K562 (cell line): Measurements from ENCODE around the gene SORT1. TPM values are rescaled to one million over a fixed set of nuclear protein-coding genes. Genes with fewer than 3 reads are reported as not detected.

ENCODE experiments used
- CBX3 ChIP-seq, 2 experiments: IDR thresholded peaks; 1 replicate in 1 of 2; 2 replicates in 1 of 2; pipeline ENCODE4 v1.6.1; 2012; ENCODE audit warnings: inconsistent platforms in 2 of 2, low read length in 2 of 2, borderline replicate concordance in 1 of 2, control low read depth in 1 of 2
- LARP7 ChIP-seq: fragments of 450-650 bp; IDR thresholded peaks from 2 replicates; pipeline ENCODE4 v1.6.1; 2016
- MEIS2 ChIP-seq: fragments of 450-650 bp; IDR thresholded peaks from 2 replicates; pipeline ENCODE4 v1.6.1; 2014; ENCODE audit warnings: mild to moderate bottlenecking; ENCODE audit not compliant: partially characterized antibody
- NCOA4 ChIP-seq: fragments of 450-650 bp; IDR thresholded peaks from 2 replicates; pipeline ENCODE4 v1.6.1; 2018; ENCODE audit warnings: mild to moderate bottlenecking; ENCODE audit not compliant: partially characterized antibody
- RBBP5 ChIP-seq: fragments of 200-600 bp; sonication (generic); IDR thresholded peaks from 2 replicates; pipeline ENCODE4 v1.6.1; 2012; ENCODE audit warnings: borderline replicate concordance, mild to moderate bottlenecking, low read length, control low read depth, inconsistent platforms; ENCODE audit not compliant: insufficient read depth, poor library complexity, severe bottlenecking
- SMC3 ChIP-seq: conservative IDR thresholded peaks from 2 replicates; pipeline ENCODE4 v1.6.1; 2011; ENCODE audit warnings: low read depth, low read length, improper control_type of control experiment; ENCODE audit not compliant: insufficient read depth
- SUPT5H ChIP-seq: fragments of 450-650 bp; IDR thresholded peaks from 2 replicates; pipeline ENCODE4 v1.6.1; 2016
- TCF7 ChIP-seq: sonication (generic); IDR thresholded peaks from 2 replicates; pipeline ENCODE4 v1.6.1; 2016; ENCODE audit warnings: antibody characterized with exemption, borderline replicate concordance
- TCF7L2 ChIP-seq: fragments of 150-350 bp; IDR thresholded peaks from 2 replicates; pipeline ENCODE4 v1.6.1; 2016; ENCODE audit warnings: low read depth, mild to moderate bottlenecking, low read length, moderate library complexity
- TEAD2 ChIP-seq: fragments of 450-650 bp; IDR thresholded peaks from 2 replicates; pipeline ENCODE4 v1.6.1; 2016; ENCODE audit warnings: missing genetic modification characterization, control low read depth, missing compliant biosample characterization
- YBX1 ChIP-seq: fragments of 450-650 bp; IDR thresholded peaks from 2 replicates; pipeline ENCODE4 v1.7.1; 2016; ENCODE audit warnings: mild to moderate bottlenecking
- ZFX ChIP-seq: sonication (generic); formaldehyde crosslinking; IDR thresholded peaks from 2 replicates; pipeline ENCODE4 v1.8.0; 2022; ENCODE audit warnings: mild to moderate bottlenecking, missing genetic modification reagents, moderate library complexity
- polyA plus RNA-seq, 8 experiments: library from polyadenylated mRNA; depleted of rRNA in 4 of 8; stranded (reverse) in 5 of 8; unstranded in 3 of 8; fragments of >200 nt; fragmentation: Nextera tagmentation in 2 of 8; fragmentation: Illumina TruSeq in 1 of 8; extraction: Ambion mirVana in 2 of 8; extraction: Trizol in 1 of 8; gene quantifications; 2 replicates each; pipeline versions ENCODE4 v1.2.1 to v1.2.3, GENCODE V29; 2011 to 2014; ENCODE audit warnings: inconsistent platforms in 1 of 8, missing spikeins in 1 of 8
- total RNA-seq, 7 experiments: library from RNA; depleted of rRNA in 6 of 7; stranded (reverse); fragments of >200 nt in 6 of 7; fragmentation: Illumina TruSeq in 2 of 7; extraction: Trizol in 2 of 7; gene quantifications; 2 replicates each; pipeline versions ENCODE4 v1.2.1 to v1.2.3, GENCODE V29; 2011 to 2021; ENCODE audit warnings: low replicate concordance in 1 of 7
- TF ChIP-seq, protein P1 (sequence below): fragments of 250-450 bp; sonication (Bioruptor Pico); IDR thresholded peaks from 2 replicates; pipeline ENCODE4 v1.5.0; 2022; ENCODE audit warnings: mild to moderate bottlenecking
- TF ChIP-seq, protein P2 (sequence below): fragments of 250-450 bp; sonication (Bioruptor Pico); IDR thresholded peaks from 2 replicates; pipeline ENCODE4 v1.4.0; 2020; ENCODE audit warnings: mild to moderate bottlenecking, moderate library complexity
- TF ChIP-seq, protein P3 (sequence below): fragments of 250-450 bp; sonication (Bioruptor Pico); IDR thresholded peaks from 2 replicates; pipeline ENCODE4 v1.9.0; 2021; ENCODE audit warnings: mild to moderate bottlenecking, inconsistent platforms
- TF ChIP-seq, protein P4 (sequence below), 2 experiments: fragments of 450-650 bp; IDR thresholded peaks; 2 replicates each; pipeline ENCODE4 v1.6.1; 2016
- TF ChIP-seq, protein P5 (sequence below): fragments of 200-800 bp; sonication (Bioruptor generic); IDR thresholded peaks from 2 replicates; pipeline ENCODE4 v1.6.1; 2017; ENCODE audit warnings: missing genetic modification characterization, missing compliant biosample characterization

SORT1 gene
- total and polyA plus RNA-seq, 9 of the 15 experiments (the other 6 are each of a cell fraction or from before 2014, with no cell fraction given) = 27.4 to 112 (median 65.0) TPM

DNA sequence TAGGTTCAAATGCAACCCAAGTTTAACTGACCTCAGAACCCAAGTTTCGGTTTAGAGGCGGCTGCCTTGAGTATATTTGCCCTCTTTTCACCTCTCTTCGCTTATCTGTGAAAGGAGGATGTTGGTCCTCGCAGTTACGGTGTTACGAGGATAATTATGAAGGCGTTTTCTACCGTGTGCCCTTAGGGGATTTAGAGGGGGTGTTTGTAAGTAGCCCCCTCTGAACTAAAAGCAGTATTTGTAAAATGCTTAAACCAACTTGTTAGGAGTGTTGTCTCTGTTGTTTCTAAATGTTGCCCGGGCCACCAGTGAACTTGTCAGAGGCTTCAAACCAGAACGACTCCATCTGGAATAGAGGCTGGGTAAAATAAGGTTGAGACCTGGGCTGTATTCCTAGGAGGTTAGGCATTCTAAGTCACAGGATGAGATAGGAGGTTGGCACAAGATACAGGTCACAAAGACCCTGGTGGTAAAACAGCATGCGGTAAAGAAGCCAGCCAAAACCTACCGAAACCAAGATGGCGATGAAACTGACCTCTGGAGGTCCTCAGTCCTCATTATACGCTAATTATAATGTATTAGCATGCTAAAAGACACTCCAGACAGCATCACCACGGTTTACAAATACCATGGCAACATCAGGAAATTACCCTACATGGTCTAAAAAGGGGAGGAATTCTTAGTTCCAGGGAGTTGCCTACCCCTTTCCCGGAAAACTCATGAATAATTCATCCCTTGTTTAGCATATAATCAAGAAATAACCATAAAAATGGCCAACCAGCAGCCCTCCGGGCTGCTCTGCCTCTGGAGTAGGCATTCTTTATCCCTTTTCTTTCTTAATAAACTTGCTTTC is 113.7 kb downstream of the SORT1 start (continued):
- TF ChIP-seq, protein P1, sequence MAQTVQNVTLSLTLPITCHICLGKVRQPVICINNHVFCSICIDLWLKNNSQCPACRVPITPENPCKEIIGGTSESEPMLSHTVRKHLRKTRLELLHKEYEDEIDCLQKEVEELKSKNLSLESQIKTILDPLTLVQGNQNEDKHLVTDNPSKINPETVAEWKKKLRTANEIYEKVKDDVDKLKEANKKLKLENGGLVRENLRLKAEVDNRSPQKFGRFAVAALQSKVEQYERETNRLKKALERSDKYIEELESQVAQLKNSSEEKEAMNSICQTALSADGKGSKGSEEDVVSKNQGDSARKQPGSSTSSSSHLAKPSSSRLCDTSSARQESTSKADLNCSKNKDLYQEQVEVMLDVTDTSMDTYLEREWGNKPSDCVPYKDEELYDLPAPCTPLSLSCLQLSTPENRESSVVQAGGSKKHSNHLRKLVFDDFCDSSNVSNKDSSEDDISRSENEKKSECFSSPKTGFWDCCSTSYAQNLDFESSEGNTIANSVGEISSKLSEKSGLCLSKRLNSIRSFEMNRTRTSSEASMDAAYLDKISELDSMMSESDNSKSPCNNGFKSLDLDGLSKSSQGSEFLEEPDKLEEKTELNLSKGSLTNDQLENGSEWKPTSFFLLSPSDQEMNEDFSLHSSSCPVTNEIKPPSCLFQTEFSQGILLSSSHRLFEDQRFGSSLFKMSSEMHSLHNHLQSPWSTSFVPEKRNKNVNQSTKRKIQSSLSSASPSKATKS (CRISPR knock-in tag) = no peak
- TF ChIP-seq, protein P2, sequence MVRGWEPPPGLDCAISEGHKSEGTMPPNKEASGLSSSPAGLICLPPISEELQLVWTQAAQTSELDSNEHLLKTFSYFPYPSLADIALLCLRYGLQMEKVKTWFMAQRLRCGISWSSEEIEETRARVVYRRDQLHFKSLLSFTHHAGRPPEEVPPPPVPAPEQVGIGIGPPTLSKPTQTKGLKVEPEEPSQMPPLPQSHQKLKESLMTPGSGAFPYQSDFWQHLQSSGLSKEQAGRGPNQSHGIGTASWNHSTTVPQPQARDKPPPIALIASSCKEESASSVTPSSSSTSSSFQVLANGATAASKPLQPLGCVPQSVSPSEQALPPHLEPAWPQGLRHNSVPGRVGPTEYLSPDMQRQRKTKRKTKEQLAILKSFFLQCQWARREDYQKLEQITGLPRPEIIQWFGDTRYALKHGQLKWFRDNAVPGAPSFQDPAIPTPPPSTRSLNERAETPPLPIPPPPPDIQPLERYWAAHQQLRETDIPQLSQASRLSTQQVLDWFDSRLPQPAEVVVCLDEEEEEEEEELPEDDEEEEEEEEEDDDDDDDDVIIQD (CRISPR knock-in tag) = no peak
- TF ChIP-seq, protein P3, sequence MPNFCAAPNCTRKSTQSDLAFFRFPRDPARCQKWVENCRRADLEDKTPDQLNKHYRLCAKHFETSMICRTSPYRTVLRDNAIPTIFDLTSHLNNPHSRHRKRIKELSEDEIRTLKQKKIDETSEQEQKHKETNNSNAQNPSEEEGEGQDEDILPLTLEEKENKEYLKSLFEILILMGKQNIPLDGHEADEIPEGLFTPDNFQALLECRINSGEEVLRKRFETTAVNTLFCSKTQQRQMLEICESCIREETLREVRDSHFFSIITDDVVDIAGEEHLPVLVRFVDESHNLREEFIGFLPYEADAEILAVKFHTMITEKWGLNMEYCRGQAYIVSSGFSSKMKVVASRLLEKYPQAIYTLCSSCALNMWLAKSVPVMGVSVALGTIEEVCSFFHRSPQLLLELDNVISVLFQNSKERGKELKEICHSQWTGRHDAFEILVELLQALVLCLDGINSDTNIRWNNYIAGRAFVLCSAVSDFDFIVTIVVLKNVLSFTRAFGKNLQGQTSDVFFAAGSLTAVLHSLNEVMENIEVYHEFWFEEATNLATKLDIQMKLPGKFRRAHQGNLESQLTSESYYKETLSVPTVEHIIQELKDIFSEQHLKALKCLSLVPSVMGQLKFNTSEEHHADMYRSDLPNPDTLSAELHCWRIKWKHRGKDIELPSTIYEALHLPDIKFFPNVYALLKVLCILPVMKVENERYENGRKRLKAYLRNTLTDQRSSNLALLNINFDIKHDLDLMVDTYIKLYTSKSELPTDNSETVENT (CRISPR knock-in tag) = no peak
- TF ChIP-seq SUPT5H (no peak), TCF7L2 (no peak), RBBP5 (no peak), TCF7 (no peak), NCOA4 (no peak), MEIS2 (no peak), TEAD2 (tag) (no peak), CBX3 (IDR thresholded peaks at IDR 0.05; ENCODE audit: borderline replicate concordance in 1 of 2, low read length in 2 of 2) (no peak), LARP7 (0 out of 2 replicates have a peak, but pooled peaks have one; percentile 6), YBX1 (no peak), SMC3 (no peak), ZFX (CRISPR knock-in tag) (no peak; the same call in 1 of the 2 replicates)
- TF ChIP-seq, protein P4, sequence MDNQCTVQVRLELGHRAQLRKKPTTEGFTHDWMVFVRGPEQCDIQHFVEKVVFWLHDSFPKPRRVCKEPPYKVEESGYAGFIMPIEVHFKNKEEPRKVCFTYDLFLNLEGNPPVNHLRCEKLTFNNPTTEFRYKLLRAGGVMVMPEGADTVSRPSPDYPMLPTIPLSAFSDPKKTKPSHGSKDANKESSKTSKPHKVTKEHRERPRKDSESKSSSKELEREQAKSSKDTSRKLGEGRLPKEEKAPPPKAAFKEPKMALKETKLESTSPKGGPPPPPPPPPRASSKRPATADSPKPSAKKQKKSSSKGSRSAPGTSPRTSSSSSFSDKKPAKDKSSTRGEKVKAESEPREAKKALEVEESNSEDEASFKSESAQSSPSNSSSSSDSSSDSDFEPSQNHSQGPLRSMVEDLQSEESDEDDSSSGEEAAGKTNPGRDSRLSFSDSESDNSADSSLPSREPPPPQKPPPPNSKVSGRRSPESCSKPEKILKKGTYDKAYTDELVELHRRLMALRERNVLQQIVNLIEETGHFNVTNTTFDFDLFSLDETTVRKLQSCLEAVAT (IDR thresholded peaks at IDR 0.05) = 0 out of 4 replicates have a peak, but pooled peaks of 1 of the 2 experiments have one; percentile 37
- TF ChIP-seq, protein P5, sequence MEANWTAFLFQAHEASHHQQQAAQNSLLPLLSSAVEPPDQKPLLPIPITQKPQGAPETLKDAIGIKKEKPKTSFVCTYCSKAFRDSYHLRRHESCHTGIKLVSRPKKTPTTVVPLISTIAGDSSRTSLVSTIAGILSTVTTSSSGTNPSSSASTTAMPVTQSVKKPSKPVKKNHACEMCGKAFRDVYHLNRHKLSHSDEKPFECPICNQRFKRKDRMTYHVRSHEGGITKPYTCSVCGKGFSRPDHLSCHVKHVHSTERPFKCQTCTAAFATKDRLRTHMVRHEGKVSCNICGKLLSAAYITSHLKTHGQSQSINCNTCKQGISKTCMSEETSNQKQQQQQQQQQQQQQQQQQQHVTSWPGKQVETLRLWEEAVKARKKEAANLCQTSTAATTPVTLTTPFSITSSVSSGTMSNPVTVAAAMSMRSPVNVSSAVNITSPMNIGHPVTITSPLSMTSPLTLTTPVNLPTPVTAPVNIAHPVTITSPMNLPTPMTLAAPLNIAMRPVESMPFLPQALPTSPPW = no peak
